GM23338 (cell line): ENCODE measurements around the gene EIF4E. TPM values are rescaled to one million over a fixed set of nuclear protein-coding genes. Genes with fewer than 3 reads are reported as not detected.

Experiments
- ATAC-seq: fragments of 200-7000 bp; cut with Tn5 transposase; 3 replicates; pipeline ENCODE4 v1.9.1; 2020
- DNase-seq: peaks from one replicate; pipeline ENCODE4 v3.0.0-alpha.2; 2015; ENCODE audit warnings: low spot score
- H2AFZ ChIP-seq: fragments of 200-600 bp; sonication (generic); 2 replicates; pipeline ENCODE4 v1.8.0; 2016; ENCODE audit warnings: antibody characterized with exemption, mild to moderate bottlenecking, moderate library complexity
- H3F3A ChIP-seq: fragments of 200-600 bp; sonication (generic); replicated peaks from 2 replicates; pipeline ENCODE4 v1.8.0; 2017; ENCODE audit warnings: antibody characterized with exemption, mixed run types, low read depth
- H3K27ac ChIP-seq: fragments of 200-600 bp; sonication (generic); 2 replicates; pipeline ENCODE4 v1.6.1; 2016; ENCODE audit warnings: low read depth
- H3K27me3 ChIP-seq: fragments of 200-600 bp; sonication (generic); 2 replicates; pipeline ENCODE4 v1.8.0; 2016; ENCODE audit warnings: mild to moderate bottlenecking, mixed run types, moderate library complexity; ENCODE audit not compliant: insufficient read depth
- H3K36me3 ChIP-seq: fragments of 200-600 bp; sonication (generic); 2 replicates; pipeline ENCODE4 v1.8.0; 2016; ENCODE audit warnings: mild to moderate bottlenecking; ENCODE audit not compliant: insufficient read depth
- H3K4me1 ChIP-seq: fragments of 200-600 bp; sonication (generic); 2 replicates; pipeline ENCODE4 v1.8.0; 2016; ENCODE audit warnings: mild to moderate bottlenecking, moderate library complexity; ENCODE audit not compliant: insufficient read depth
- H3K4me2 ChIP-seq: fragments of 200-600 bp; sonication (generic); 2 replicates; pipeline ENCODE4 v1.7.1; 2017; ENCODE audit warnings: mixed run types
- H3K4me3 ChIP-seq: fragments of 200-600 bp; sonication (generic); 2 replicates; pipeline ENCODE4 v1.6.1; 2016; ENCODE audit warnings: mixed run types
- H3K79me2 ChIP-seq: fragments of 200-600 bp; sonication (generic); replicated peaks from 2 replicates; pipeline ENCODE4 v1.8.0; 2017; ENCODE audit warnings: mild to moderate bottlenecking; ENCODE audit not compliant: insufficient read depth
- H3K9me2 ChIP-seq: fragments of 200-600 bp; sonication (generic); 2 replicates; pipeline ENCODE4 v1.8.0; 2017; ENCODE audit not compliant: insufficient read depth
- H4K20me1 ChIP-seq: fragments of 200-600 bp; sonication (generic); replicated peaks from 2 replicates; pipeline ENCODE4 v1.8.0; 2017; ENCODE audit warnings: mild to moderate bottlenecking; ENCODE audit not compliant: insufficient read depth
- H3K27ac Mint-ChIP-seq: 2 replicates; pipeline ENCODE4 v1.8.0; 2020; ENCODE audit warnings: inconsistent platforms, mild to moderate bottlenecking, moderate library complexity, mixed read lengths
- H3K27me3 Mint-ChIP-seq: 3 replicates; pipeline ENCODE4 v1.8.0; 2022; ENCODE audit warnings: low read depth, mild to moderate bottlenecking, moderate library complexity, mixed read lengths, inconsistent platforms; ENCODE audit not compliant: insufficient read depth, poor library complexity
- H3K36me3 Mint-ChIP-seq: 3 replicates; pipeline ENCODE4 v1.8.0; 2021; ENCODE audit warnings: low read depth, mild to moderate bottlenecking, inconsistent platforms, moderate library complexity, mixed read lengths
- H3K4me1 Mint-ChIP-seq: 3 replicates; pipeline ENCODE4 v1.8.0; 2020; ENCODE audit warnings: mild to moderate bottlenecking, inconsistent platforms, mixed read lengths
- H3K4me3 Mint-ChIP-seq: 3 replicates; pipeline ENCODE4 v1.8.0; 2021; ENCODE audit warnings: moderate library complexity, mild to moderate bottlenecking, inconsistent platforms, mixed read lengths
- H3K9me3 Mint-ChIP-seq: 3 replicates; pipeline ENCODE4 v1.8.0; 2020; ENCODE audit warnings: moderate library complexity, mild to moderate bottlenecking, inconsistent platforms, mixed read lengths
- CREB1 ChIP-seq: fragments of 250-450 bp; sonication (Bioruptor Pico); IDR thresholded peaks from 2 replicates; pipeline ENCODE4 v1.5.0; 2020; ENCODE audit warnings: low read depth, mild to moderate bottlenecking, moderate library complexity
- EZH2 ChIP-seq: fragments of 200-600 bp; sonication (generic); IDR thresholded peaks from one replicate; pipeline ENCODE4 v1.8.0; 2017; ENCODE audit warnings: antibody characterized with exemption, mild to moderate bottlenecking, low read depth; ENCODE audit not compliant: unreplicated experiment
- EZH2phosphoT487 ChIP-seq: fragments of 200-600 bp; sonication (generic); IDR thresholded peaks from one replicate; pipeline ENCODE4 v1.8.1; 2018; ENCODE audit warnings: antibody characterized with exemption; ENCODE audit not compliant: unreplicated experiment
- JUNB ChIP-seq: IDR thresholded peaks from one replicate; pipeline ENCODE4 v1.6.1; 2016; ENCODE audit warnings: antibody characterized with exemption; ENCODE audit not compliant: unreplicated experiment
- NANOG ChIP-seq: IDR thresholded peaks from 2 replicates; pipeline ENCODE4 v1.6.1; 2016; ENCODE audit warnings: antibody characterized with exemption, borderline replicate concordance
- POLR2AphosphoS5 ChIP-seq: IDR thresholded peaks from 2 replicates; pipeline ENCODE4 v1.6.1; 2016; ENCODE audit warnings: antibody characterized with exemption, low read depth
- STAT1 ChIP-seq: IDR thresholded peaks from one replicate; pipeline ENCODE4 v1.6.1; 2016; ENCODE audit warnings: antibody characterized with exemption; ENCODE audit not compliant: unreplicated experiment
- ZNF114 ChIP-seq: fragments of 250-450 bp; sonication (Bioruptor Pico); IDR thresholded peaks from 2 replicates; pipeline ENCODE4 v1.5.0; 2020; ENCODE audit warnings: mild to moderate bottlenecking, moderate library complexity
- ZNF331 ChIP-seq: fragments of 250-450 bp; sonication (Bioruptor Pico); IDR thresholded peaks from 2 replicates; pipeline ENCODE4 v1.5.0; 2020; ENCODE audit warnings: low read depth, mild to moderate bottlenecking, moderate library complexity
- polyA plus RNA-seq: library from polyadenylated mRNA; unstranded; fragments of >200 nt; fragmentation: Nextera tagmentation; extraction: Ambion mirVana; gene quantifications from 2 replicates; pipeline ENCODE4 v1.2.1, GENCODE V29; 2016
- total RNA-seq: library from RNA; depleted of rRNA; stranded (reverse); fragments of >200 nt; shearing (Covaris generic); gene quantifications from 2 replicates; pipeline ENCODE4 v1.2.3, GENCODE V29; 2014
- TF ChIP-seq, protein P1 (sequence below): fragments of 250-450 bp; sonication (Bioruptor Pico); IDR thresholded peaks from 2 replicates; pipeline ENCODE4 v1.5.0; 2020; ENCODE audit warnings: mild to moderate bottlenecking, moderate library complexity
- TF ChIP-seq, protein P2 (sequence below), 2 experiments: fragments of 200-600 bp in 1 of 2; sonication (generic) in 1 of 2; conservative IDR thresholded peaks; 2 replicates each; pipeline versions ENCODE4 v1.5.1 to v1.6.1; 2016 to 2017; ENCODE audit warnings: antibody characterized with exemption in 2 of 2, low read depth in 2 of 2, mild to moderate bottlenecking in 2 of 2, moderate library complexity in 1 of 2
- TF ChIP-seq, protein P3 (sequence below): IDR thresholded peaks from 2 replicates; pipeline ENCODE4 v1.6.1; 2016; ENCODE audit warnings: antibody characterized with exemption
- TF ChIP-seq, protein P4 (sequence below): IDR thresholded peaks from one replicate; pipeline ENCODE4 v1.6.1; 2018; ENCODE audit warnings: antibody characterized with exemption; ENCODE audit not compliant: unreplicated experiment

Gene EIF4E
- total and polyA plus RNA-seq, 2 experiments from 2014 or later: 113 to 351 TPM

DNA sequence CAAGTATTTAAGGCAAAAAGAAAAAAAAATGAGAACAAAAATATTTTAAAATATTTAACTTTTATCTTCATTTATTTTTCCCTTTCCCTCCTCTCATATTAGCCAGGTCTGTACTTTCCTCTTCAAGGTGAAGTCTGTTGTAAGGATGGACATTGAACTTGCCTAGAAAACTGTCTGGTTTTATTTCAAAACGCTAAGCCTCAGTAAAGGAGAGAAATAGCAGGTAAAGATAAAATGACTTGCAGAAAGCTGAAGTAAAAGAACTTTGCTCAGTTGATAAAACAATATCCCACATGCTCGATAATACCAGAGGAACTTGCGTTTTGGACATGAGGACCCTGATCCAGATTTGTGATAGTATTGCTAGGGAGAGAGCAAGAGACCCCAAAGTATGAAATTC is 38.0 kb upstream of the EIF4E start:
- Histone ChIP-seq H3K4me3 (no peak overlapping the region), H3F3A (no peaks in the 10 kb centered on the region), H3K4me1 (peaks cover 10% of the 10 kb centered on the region; the same call in 1 of the 2 replicates), H4K20me1 (no peaks in the 10 kb centered on the region), H2AFZ (no peak overlapping the region), H3K27ac (no peak overlapping the region), H3K27me3 (no peaks in the 10 kb centered on the region), H3K36me3 (no peaks in the 10 kb centered on the region), H3K79me2 (no peaks in the 10 kb centered on the region), H3K9me2 (no peaks in the 10 kb centered on the region), H3K4me2 (no peak overlapping the region)
- ATAC-seq (no peak), DNase-seq (no peak)
- Mint-ChIP-seq H3K36me3 (0 out of 3 replicates have a peak, but pooled peaks cover 2% of the 10 kb centered on the region), H3K4me3 (no peak overlapping the region), H3K4me1 (peaks cover 16% of the 10 kb centered on the region), H3K9me3 (no peaks in the 10 kb centered on the region), H3K27ac (no peak overlapping the region), H3K27me3 (no peaks in the 10 kb centered on the region)
- TF ChIP-seq, protein P1, sequence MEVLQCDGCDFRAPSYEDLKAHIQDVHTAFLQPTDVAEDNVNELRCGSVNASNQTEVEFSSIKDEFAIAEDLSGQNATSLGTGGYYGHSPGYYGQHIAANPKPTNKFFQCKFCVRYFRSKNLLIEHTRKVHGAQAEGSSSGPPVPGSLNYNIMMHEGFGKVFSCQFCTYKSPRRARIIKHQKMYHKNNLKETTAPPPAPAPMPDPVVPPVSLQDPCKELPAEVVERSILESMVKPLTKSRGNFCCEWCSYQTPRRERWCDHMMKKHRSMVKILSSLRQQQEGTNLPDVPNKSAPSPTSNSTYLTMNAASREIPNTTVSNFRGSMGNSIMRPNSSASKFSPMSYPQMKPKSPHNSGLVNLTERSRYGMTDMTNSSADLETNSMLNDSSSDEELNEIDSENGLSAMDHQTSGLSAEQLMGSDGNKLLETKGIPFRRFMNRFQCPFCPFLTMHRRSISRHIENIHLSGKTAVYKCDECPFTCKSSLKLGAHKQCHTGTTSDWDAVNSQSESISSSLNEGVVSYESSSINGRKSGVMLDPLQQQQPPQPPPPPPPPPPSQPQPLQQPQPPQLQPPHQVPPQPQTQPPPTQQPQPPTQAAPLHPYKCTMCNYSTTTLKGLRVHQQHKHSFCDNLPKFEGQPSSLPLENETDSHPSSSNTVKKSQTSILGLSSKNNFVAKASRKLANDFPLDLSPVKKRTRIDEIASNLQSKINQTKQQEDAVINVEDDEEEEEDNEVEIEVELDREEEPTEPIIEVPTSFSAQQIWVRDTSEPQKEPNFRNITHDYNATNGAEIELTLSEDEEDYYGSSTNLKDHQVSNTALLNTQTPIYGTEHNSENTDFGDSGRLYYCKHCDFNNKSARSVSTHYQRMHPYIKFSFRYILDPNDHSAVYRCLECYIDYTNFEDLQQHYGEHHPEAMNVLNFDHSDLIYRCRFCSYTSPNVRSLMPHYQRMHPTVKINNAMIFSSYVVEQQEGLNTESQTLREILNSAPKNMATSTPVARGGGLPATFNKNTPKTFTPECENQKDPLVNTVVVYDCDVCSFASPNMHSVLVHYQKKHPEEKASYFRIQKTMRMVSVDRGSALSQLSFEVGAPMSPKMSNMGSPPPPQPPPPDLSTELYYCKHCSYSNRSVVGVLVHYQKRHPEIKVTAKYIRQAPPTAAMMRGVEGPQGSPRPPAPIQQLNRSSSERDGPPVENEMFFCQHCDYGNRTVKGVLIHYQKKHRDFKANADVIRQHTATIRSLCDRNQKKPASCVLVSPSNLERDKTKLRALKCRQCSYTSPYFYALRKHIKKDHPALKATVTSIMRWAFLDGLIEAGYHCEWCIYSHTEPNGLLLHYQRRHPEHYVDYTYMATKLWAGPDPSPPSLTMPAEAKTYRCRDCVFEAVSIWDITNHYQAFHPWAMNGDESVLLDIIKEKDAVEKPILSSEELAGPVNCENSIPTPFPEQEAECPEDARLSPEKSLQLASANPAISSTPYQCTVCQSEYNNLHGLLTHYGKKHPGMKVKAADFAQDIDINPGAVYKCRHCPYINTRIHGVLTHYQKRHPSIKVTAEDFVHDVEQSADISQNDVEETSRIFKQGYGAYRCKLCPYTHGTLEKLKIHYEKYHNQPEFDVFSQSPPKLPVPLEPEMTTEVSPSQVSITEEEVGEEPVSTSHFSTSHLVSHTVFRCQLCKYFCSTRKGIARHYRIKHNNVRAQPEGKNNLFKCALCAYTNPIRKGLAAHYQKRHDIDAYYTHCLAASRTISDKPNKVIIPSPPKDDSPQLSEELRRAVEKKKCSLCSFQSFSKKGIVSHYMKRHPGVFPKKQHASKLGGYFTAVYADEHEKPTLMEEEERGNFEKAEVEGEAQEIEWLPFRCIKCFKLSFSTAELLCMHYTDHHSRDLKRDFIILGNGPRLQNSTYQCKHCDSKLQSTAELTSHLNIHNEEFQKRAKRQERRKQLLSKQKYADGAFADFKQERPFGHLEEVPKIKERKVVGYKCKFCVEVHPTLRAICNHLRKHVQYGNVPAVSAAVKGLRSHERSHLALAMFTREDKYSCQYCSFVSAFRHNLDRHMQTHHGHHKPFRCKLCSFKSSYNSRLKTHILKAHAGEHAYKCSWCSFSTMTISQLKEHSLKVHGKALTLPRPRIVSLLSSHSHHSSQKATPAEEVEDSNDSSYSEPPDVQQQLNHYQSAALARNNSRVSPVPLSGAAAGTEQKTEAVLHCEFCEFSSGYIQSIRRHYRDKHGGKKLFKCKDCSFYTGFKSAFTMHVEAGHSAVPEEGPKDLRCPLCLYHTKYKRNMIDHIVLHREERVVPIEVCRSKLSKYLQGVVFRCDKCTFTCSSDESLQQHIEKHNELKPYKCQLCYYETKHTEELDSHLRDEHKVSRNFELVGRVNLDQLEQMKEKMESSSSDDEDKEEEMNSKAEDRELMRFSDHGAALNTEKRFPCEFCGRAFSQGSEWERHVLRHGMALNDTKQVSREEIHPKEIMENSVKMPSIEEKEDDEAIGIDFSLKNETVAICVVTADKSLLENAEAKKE (CRISPR knock-in tag): no peak
- TF ChIP-seq NANOG (no peak), EZH2 (no peak), JUNB (no peak), STAT1 (no peak), EZH2phosphoT487 (no peak), ZNF114 (no peak), POLR2AphosphoS5 (no peak), ZNF331 (CRISPR knock-in tag) (no peak), CREB1 (CRISPR knock-in tag) (no peak)
- TF ChIP-seq, protein P2, sequence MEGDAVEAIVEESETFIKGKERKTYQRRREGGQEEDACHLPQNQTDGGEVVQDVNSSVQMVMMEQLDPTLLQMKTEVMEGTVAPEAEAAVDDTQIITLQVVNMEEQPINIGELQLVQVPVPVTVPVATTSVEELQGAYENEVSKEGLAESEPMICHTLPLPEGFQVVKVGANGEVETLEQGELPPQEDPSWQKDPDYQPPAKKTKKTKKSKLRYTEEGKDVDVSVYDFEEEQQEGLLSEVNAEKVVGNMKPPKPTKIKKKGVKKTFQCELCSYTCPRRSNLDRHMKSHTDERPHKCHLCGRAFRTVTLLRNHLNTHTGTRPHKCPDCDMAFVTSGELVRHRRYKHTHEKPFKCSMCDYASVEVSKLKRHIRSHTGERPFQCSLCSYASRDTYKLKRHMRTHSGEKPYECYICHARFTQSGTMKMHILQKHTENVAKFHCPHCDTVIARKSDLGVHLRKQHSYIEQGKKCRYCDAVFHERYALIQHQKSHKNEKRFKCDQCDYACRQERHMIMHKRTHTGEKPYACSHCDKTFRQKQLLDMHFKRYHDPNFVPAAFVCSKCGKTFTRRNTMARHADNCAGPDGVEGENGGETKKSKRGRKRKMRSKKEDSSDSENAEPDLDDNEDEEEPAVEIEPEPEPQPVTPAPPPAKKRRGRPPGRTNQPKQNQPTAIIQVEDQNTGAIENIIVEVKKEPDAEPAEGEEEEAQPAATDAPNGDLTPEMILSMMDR (conservative IDR thresholded peaks at IDR 0.05; ENCODE audit: low read depth in 2 of 2): no peak
- TF ChIP-seq, protein P3, sequence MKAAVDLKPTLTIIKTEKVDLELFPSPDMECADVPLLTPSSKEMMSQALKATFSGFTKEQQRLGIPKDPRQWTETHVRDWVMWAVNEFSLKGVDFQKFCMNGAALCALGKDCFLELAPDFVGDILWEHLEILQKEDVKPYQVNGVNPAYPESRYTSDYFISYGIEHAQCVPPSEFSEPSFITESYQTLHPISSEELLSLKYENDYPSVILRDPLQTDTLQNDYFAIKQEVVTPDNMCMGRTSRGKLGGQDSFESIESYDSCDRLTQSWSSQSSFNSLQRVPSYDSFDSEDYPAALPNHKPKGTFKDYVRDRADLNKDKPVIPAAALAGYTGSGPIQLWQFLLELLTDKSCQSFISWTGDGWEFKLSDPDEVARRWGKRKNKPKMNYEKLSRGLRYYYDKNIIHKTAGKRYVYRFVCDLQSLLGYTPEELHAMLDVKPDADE: no peak
- TF ChIP-seq, protein P4, sequence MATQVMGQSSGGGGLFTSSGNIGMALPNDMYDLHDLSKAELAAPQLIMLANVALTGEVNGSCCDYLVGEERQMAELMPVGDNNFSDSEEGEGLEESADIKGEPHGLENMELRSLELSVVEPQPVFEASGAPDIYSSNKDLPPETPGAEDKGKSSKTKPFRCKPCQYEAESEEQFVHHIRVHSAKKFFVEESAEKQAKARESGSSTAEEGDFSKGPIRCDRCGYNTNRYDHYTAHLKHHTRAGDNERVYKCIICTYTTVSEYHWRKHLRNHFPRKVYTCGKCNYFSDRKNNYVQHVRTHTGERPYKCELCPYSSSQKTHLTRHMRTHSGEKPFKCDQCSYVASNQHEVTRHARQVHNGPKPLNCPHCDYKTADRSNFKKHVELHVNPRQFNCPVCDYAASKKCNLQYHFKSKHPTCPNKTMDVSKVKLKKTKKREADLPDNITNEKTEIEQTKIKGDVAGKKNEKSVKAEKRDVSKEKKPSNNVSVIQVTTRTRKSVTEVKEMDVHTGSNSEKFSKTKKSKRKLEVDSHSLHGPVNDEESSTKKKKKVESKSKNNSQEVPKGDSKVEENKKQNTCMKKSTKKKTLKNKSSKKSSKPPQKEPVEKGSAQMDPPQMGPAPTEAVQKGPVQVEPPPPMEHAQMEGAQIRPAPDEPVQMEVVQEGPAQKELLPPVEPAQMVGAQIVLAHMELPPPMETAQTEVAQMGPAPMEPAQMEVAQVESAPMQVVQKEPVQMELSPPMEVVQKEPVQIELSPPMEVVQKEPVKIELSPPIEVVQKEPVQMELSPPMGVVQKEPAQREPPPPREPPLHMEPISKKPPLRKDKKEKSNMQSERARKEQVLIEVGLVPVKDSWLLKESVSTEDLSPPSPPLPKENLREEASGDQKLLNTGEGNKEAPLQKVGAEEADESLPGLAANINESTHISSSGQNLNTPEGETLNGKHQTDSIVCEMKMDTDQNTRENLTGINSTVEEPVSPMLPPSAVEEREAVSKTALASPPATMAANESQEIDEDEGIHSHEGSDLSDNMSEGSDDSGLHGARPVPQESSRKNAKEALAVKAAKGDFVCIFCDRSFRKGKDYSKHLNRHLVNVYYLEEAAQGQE: no peak
